ENCODE results near the gene CCDC107.
A peak's percentile ranks its signal among the peaks of the same experiment; 100 is the strongest.

GRCh38 chr9:35657546-35658136 is 451 bp upstream of the CCDC107 start, which contains the start of gene RMRP:
- TF ChIP-seq EZH2 (IDR thresholded peaks at IDR 0.05; ENCODE audit: low read depth, unreplicated experiment): no peak
- peak in 1 of 2 experiments; percentile 5; a peak in 1 of 4 replicates for TF ChIP-seq CTCF (conservative IDR thresholded peaks at IDR 0.05; ENCODE audit: low read depth in 2 of 2)
- no peak for TF ChIP-seq ETS1 (IDR thresholded peaks at IDR 0.05)
- no peak for TF ChIP-seq POLR2AphosphoS5 (IDR thresholded peaks at IDR 0.05; ENCODE audit: low read depth)
- no peak for TF ChIP-seq NANOG (IDR thresholded peaks at IDR 0.05; ENCODE audit: borderline replicate concordance)
- TF ChIP-seq JUNB (IDR thresholded peaks at IDR 0.05; ENCODE audit: unreplicated experiment): no peak
